Fibroblast of lung (primary cell): ENCODE data around the gene GIMAP7. TPM values are rescaled to one million over a fixed set of nuclear protein-coding genes. Genes with fewer than 3 reads are reported as not detected.

Experiments
- DNase-seq, 2 donors: peaks; one replicate each; pipeline versions ENCODE4 v3.0.0 to v3.0.0-alpha.2; 2010; ENCODE audit warnings: low read depth in 2 of 2
- H2AFZ ChIP-seq: 2 replicates; pipeline ENCODE4 v1.5.1; 2012; ENCODE audit warnings: low read length, control low read depth, inconsistent platforms
- H3K27ac ChIP-seq: 2 replicates; pipeline ENCODE4 v1.5.1; 2011; ENCODE audit warnings: low read length, control low read depth; ENCODE audit not compliant: insufficient read depth
- H3K27me3 ChIP-seq: 2 replicates; pipeline ENCODE4 v1.5.1; 2011; ENCODE audit warnings: mild to moderate bottlenecking, low read length; ENCODE audit not compliant: control insufficient read depth, insufficient read depth
- H3K36me3 ChIP-seq: 2 replicates; pipeline ENCODE4 v1.5.1; 2011; ENCODE audit warnings: low read length; ENCODE audit not compliant: control insufficient read depth, insufficient read depth
- H3K4me1 ChIP-seq: 2 replicates; pipeline ENCODE4 v1.5.1; 2011; ENCODE audit warnings: low read length; ENCODE audit not compliant: control insufficient read depth, insufficient read depth; ENCODE audit errors: extremely low read depth
- H3K4me2 ChIP-seq: 2 replicates; pipeline ENCODE4 v1.5.1; 2011; ENCODE audit warnings: low read length, control low read depth; ENCODE audit not compliant: insufficient read depth; ENCODE audit errors: extremely low read depth
- H3K4me3 ChIP-seq, 4 experiments: fragments of 200-600 bp in 1 of 4; sonication (generic) in 1 of 4; replicated peaks in 1 of 4; 2 replicates each; pipeline ENCODE4 v1.5.1; 2011 to 2016; ENCODE audit warnings: low read length in 4 of 4, low read depth in 3 of 4, mild to moderate bottlenecking in 3 of 4, control low read depth in 2 of 4, inconsistent platforms in 1 of 4, mixed read lengths in 1 of 4; ENCODE audit not compliant: insufficient read depth in 1 of 4; ENCODE audit errors: control extremely low read depth in 1 of 4
- H3K79me2 ChIP-seq: 2 replicates; pipeline ENCODE4 v1.5.1; 2012; ENCODE audit warnings: mild to moderate bottlenecking, low read length, inconsistent platforms; ENCODE audit not compliant: control insufficient read depth, insufficient read depth
- H3K9ac ChIP-seq: 2 replicates; pipeline ENCODE4 v1.5.1; 2011; ENCODE audit warnings: mild to moderate bottlenecking, low read length, control low read depth; ENCODE audit not compliant: insufficient read depth
- H3K9me3 ChIP-seq: 2 replicates; pipeline ENCODE4 v1.5.1; 2012; ENCODE audit warnings: low read depth, low read length; ENCODE audit not compliant: control insufficient read depth, insufficient read depth
- H4K20me1 ChIP-seq: 2 replicates; pipeline ENCODE4 v1.5.1; 2011; ENCODE audit warnings: low read length; ENCODE audit not compliant: control insufficient read depth, insufficient read depth; ENCODE audit errors: extremely low read depth
- CTCF ChIP-seq, 2 donors: IDR thresholded peaks in 1 of 2; conservative IDR thresholded peaks in 1 of 2; 1 replicate in 1 of 2; 2 replicates in 1 of 2; pipeline ENCODE4 v1.5.1; 2011 to 2012; ENCODE audit warnings: low read length in 2 of 2, control low read depth in 1 of 2, inconsistent platforms in 1 of 2, low read depth in 1 of 2, mild to moderate bottlenecking in 1 of 2
- EZH2 ChIP-seq: IDR thresholded peaks from 2 replicates; pipeline ENCODE4 v1.5.1; 2012; ENCODE audit warnings: low read length, control low read depth, mild to moderate bottlenecking; ENCODE audit errors: missing control alignments
- polyA plus RNA-seq, 2 donors: library from polyadenylated mRNA; depleted of rRNA in 1 of 2; stranded (reverse) in 1 of 2; unstranded in 1 of 2; fragments of >200 nt; gene quantifications; 2 replicates each; pipeline ENCODE4 v1.2.1, GENCODE V29; 2011 to 2012; ENCODE audit warnings: missing spikeins in 1 of 2
- total RNA-seq: library from RNA; depleted of rRNA; stranded (reverse); fragments of >200 nt; gene quantifications from 2 replicates; pipeline ENCODE4 v1.2.1, GENCODE V29; 2014

Gene GIMAP7
- total and polyA plus RNA-seq, 2 donors (not counting 1 experiment from before 2014, with no cell fraction given), result not detected

GRCh38 chr7:150567871-150568301 is 53.2 kb downstream of the GIMAP7 start:
- Histone ChIP-seq H3K79me2 (no peaks in the 10 kb centered on the region), H3K36me3 (no peaks in the 10 kb centered on the region), H3K4me3 (no peak overlapping the region), H3K4me1 (no peaks in the 10 kb centered on the region), H2AFZ (no peak overlapping the region), H4K20me1 (no peaks in the 10 kb centered on the region), H3K4me2 (no peak overlapping the region), H3K27ac (no peak overlapping the region), H3K9me3 (no peaks in the 10 kb centered on the region), H3K9ac (no peak overlapping the region), H3K27me3 (no peaks in the 10 kb centered on the region)
- no peak for DNase-seq
- no peak for TF ChIP-seq CTCF (conservative IDR thresholded peaks at IDR 0.05 in 1 of 2, IDR thresholded peaks at IDR 0.05 in 1 of 2; ENCODE audit: low read depth in 1 of 2, low read length in 2 of 2)
- TF ChIP-seq EZH2, result no peak

DNA sequence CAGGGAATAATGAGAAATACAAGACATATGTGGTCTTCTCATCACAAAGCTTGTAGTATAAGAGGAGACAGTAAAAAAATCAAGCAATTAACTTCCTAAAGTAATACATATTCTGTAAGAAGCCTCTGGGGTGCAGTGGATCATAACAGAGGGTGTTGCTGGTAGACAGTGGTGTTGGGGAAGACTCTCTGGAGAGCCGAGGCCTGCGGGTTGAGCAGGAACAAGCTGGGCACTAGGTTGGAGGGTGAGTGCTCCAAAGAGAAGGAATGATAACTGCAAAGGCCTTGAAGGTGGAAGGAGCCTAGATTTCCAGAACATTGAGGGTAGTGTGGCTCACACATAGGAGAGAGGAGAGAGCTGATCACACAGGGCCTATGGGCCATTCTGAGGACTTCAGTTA is 54.0 kb downstream of the GIMAP7 start:
- Histone ChIP-seq H3K27ac (no peak overlapping the region), H3K9ac (no peak overlapping the region), H2AFZ (no peak overlapping the region), H3K9me3 (no peaks in the 10 kb centered on the region), H3K79me2 (no peaks in the 10 kb centered on the region), H3K4me3 (no peak overlapping the region), H3K4me1 (no peaks in the 10 kb centered on the region), H4K20me1 (no peaks in the 10 kb centered on the region), H3K27me3 (no peaks in the 10 kb centered on the region), H3K36me3 (no peaks in the 10 kb centered on the region), H3K4me2 (no peak overlapping the region)
- TF ChIP-seq EZH2 (no peak), CTCF (conservative IDR thresholded peaks at IDR 0.05 in 1 of 2, IDR thresholded peaks at IDR 0.05 in 1 of 2; ENCODE audit: low read depth in 1 of 2, low read length in 2 of 2) (no peak)
- no peak for DNase-seq

GRCh38 chr7:150569245-150569955 is 54.7 kb downstream of the GIMAP7 start:
- H3K27ac ChIP-seq, result no peak overlapping the region
- H3K4me2 ChIP-seq, result no peak overlapping the region
- no peak overlapping the region for H2AFZ ChIP-seq
- no peak overlapping the region for H3K4me3 ChIP-seq
- H3K9me3 ChIP-seq, result no peaks in the 10 kb centered on the region
- H3K27me3 ChIP-seq, result no peaks in the 10 kb centered on the region
- no peak overlapping the region for H3K9ac ChIP-seq
- no peak for TF ChIP-seq CTCF (conservative IDR thresholded peaks at IDR 0.05 in 1 of 2, IDR thresholded peaks at IDR 0.05 in 1 of 2; ENCODE audit: low read depth in 1 of 2, low read length in 2 of 2)
- no peak for TF ChIP-seq EZH2
- no peaks in the 10 kb centered on the region for H4K20me1 ChIP-seq
- no peaks in the 10 kb centered on the region for H3K4me1 ChIP-seq
- DNase-seq, result no peak
- H3K79me2 ChIP-seq, result no peaks in the 10 kb centered on the region
- no peaks in the 10 kb centered on the region for H3K36me3 ChIP-seq

Other genes starting within 250 kb of the GIMAP7 start
- gene LRRC61, start 191.5 kb upstream of the GIMAP7 start, total RNA-seq, result 0.33 and 1.0 TPM in 2 replicates
- 0.03 and 0.10 TPM in 2 replicates for gene LRRC61, start 191.5 kb upstream of the GIMAP7 start, polyA plus RNA-seq
- gene ACTR3C, start 191.3 kb upstream of the GIMAP7 start, total RNA-seq, result 0.50 and 2.6 TPM in 2 replicates
- 0.05 and 0.09 TPM in 2 replicates for gene ACTR3C, start 191.3 kb upstream of the GIMAP7 start, polyA plus RNA-seq
- 65.6 and 174 TPM in 2 replicates for gene RARRES2, start 173.2 kb upstream of the GIMAP7 start, total RNA-seq
- 9.8 and 67.0 TPM in 2 replicates for gene RARRES2, start 173.2 kb upstream of the GIMAP7 start, polyA plus RNA-seq
- gene REPIN1, start 146.1 kb upstream of the GIMAP7 start, total RNA-seq, result 26.7 and 41.3 TPM in 2 replicates
- gene REPIN1, start 146.1 kb upstream of the GIMAP7 start, polyA plus RNA-seq, result 20.8 and 29.2 TPM in 2 replicates
- 7.7 and 9.6 TPM in 2 replicates for gene ZNF775, start 135.5 kb upstream of the GIMAP7 start, total RNA-seq
- 1.2 TPM in 2 replicates for gene ZNF775, start 135.5 kb upstream of the GIMAP7 start, polyA plus RNA-seq
- gene GIMAP8, start 64.2 kb upstream of the GIMAP7 start, total RNA-seq, result under 0.01 TPM in 2 replicates
- gene GIMAP8, start 64.2 kb upstream of the GIMAP7 start, polyA plus RNA-seq, result not detected in 2 replicates
- not detected in 2 replicates for gene GIMAP4, start 52.5 kb downstream of the GIMAP7 start, total RNA-seq
- gene GIMAP4, start 52.5 kb downstream of the GIMAP7 start, polyA plus RNA-seq, result not detected in 2 replicates
- under 0.01 TPM in 1 of 2 replicates, not detected in the other for gene GIMAP6, start 117.5 kb downstream of the GIMAP7 start, total RNA-seq
- gene GIMAP6, start 117.5 kb downstream of the GIMAP7 start, polyA plus RNA-seq, result not detected in 2 replicates
- gene GIMAP2, start 170.8 kb downstream of the GIMAP7 start, total RNA-seq, result 13.9 and 16.2 TPM in 2 replicates
- gene GIMAP2, start 170.8 kb downstream of the GIMAP7 start, polyA plus RNA-seq, result 0.54 and 1.4 TPM in 2 replicates
- under 0.01 TPM in 2 replicates for gene GIMAP1, start 201.7 kb downstream of the GIMAP7 start, total RNA-seq
- 0.01 TPM in 1 of 2 replicates, not detected in the other for gene GIMAP1, start 201.7 kb downstream of the GIMAP7 start, polyA plus RNA-seq
- gene GIMAP5, start 222.5 kb downstream of the GIMAP7 start, total RNA-seq, result not detected in 2 replicates
- not detected in 2 replicates for gene GIMAP5, start 222.5 kb downstream of the GIMAP7 start, polyA plus RNA-seq